Stimulated activated CD4-positive, alpha-beta T cell treated with anti-CD3 and anti-CD28 coated beads, Interleukin-1b, Interleukin-23, amount 100 ng/mL, for 1 hour (primary cell): ENCODE measurements around the gene ROGDI.

Source experiments
- DNase-seq, 2 donors: peaks; one replicate each; pipeline ENCODE4 v3.0.0-alpha.2; 2020; ENCODE audit warnings: low read depth in 2 of 2

Gene ROGDI

GRCh38 chr16:4801962-4802658, at the start of gene ROGDI:
TSS of gene ROGDI (minus strand) at chr16:4802633. CDS start at chr16:4802571, 62 bp downstream.
- DNase-seq = peak; percentile 44 to 48

DNA sequence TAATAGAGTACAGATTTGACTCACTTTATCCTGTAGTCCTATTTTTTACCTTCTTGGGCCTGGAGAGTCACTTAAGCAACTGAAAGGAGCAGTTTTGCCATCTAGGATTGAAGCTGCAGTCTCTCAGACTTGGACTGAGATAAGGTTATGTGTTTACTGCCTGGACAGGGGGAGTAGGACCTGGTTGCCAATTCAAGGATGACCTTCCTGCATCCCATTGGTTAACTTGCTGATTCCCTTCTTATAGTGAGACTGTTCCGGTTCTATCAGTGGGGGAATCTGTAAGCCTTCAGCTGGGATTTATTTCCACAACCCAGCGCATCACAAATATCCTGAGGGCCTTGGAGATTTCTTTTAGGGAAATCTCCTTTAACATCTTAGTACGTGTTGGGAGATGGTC, 47.8 kb upstream of the ROGDI start:
- DNase-seq = no peak

GRCh38 chr16:4847774-4848587, 45.5 kb upstream of the ROGDI start:
- peak in 1 of 2 donors; percentile 3 for DNase-seq

- DNase-seq = peak; percentile 98 to 99
Observed at GRCh38 chr16:4846901-4847773, 44.7 kb upstream of the ROGDI start, which contains the start of the genes GLYR1 and UBN1. TSS of gene GLYR1 (minus strand) at chr16:4847288. CDS start at chr16:4847265, 23 bp downstream. TSS of gene UBN1 (plus strand) at chr16:4847481. CDS start at chr16:4852918, 5,437 bp downstream.

GRCh38 chr16:4846503-4846900, 44.1 kb upstream of the ROGDI start:
- no peak for DNase-seq

- DNase-seq = no peak
Observed at GRCh38 chr16:4840984-4841383, 38.6 kb upstream of the ROGDI start.

GRCh38 chr16:4839942-4840341, 37.5 kb upstream of the ROGDI start:
- DNase-seq = no peak

DNA sequence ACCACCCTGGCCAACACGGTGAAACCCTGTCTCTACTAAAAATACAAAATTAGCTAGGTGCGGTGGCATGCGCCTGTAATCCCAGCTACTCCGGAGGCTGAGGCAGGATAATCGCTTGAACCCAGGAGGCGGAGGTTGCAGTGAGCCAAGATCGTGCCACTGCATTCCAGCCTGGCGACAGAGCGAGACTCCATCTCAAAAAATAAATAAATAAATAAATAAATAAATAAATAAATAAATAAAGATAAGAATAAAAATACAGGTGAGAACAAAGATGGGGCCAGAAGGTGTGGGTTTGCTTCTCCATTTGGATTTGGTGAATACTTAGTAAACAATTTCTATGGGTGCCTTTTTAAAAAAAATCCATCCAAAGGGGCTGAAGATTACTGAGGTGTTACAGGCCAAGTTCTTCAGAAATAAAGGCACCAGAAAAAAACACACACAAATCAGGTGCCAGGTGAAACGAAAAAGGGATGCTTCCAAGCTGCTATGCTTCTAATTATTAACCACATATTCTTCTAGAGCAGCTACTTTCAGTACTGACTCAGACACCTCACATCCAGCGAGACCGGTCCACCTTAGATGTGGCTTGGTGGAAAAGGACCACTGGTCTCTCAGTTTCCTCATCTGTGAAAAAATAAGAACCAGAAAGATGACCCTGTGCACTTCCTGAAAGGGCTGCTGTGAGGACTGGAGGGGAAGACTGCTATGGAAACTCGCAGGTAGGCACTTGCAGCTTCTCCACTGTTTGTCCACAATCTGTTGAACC, 35.5 kb upstream of the ROGDI start:
- DNase-seq = no peak

DNA sequence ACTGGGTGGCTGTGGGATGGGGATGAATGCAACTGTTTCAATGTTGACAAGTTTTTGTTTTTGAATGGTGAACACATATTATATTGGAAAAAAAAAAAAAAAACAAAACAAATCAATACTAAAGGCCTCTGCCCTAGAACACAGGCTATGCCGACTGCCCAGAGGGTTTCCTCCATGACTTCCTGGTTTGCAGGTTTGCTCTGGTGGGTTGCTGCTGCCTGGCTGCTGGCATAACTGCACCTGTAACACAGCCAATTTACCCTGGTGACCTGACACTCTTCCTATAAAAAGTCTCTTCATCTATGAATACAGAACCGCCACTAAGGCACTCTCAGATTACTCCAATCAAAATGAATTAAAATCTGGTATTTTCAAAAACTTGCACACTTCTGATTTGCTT, 34.3 kb upstream of the ROGDI start:
- no peak for DNase-seq

DNA sequence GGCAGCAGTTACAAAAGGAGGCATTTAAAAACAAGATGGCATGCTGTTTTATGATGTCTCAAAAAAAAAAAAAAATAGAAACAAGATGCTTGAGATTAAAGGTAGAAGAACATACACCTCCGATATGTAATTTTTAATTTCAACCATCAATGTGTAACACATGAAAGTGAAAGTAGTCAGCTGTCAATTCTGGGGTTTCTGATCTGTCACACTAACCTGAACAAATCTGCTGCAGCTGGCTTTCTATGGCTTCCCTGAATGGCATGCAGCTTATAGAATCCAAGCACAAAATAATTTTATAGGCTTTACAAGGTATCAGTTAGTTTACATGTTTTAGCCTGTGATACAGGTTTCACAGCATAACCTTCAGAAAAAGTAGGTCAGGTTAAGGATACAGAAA, 31.2 kb upstream of the ROGDI start:
- DNase-seq = no peak

DNA sequence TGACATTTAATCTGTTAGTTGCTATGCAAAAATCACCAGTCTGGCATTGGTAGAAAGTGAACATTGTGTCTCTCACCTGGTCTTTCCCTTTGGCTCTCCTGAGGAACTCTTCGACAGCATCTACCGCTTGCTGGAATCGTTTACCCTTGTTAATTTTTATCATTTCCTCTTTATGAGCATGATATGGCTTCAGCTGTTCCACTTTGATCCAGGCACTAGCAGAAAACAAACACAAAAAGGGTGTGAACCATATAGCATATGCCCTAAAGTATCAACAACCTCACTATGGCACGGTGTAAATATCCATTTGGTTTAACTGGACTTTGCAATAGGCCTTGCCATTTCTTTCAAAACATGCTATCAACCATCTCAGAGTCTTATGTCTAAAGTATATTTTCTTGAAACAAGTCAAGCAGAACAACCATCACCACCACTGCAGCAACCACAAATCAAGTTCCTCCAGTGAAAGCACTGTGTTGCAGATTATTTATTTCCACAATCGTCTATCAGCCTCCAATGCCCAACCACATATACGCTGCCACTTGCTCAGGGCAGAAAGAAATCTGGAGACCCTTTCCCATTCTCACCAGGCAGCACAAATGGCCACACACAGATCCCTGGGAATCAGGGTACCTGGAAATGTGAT, 30.4 kb upstream of the ROGDI start:
- no peak for DNase-seq

DNA sequence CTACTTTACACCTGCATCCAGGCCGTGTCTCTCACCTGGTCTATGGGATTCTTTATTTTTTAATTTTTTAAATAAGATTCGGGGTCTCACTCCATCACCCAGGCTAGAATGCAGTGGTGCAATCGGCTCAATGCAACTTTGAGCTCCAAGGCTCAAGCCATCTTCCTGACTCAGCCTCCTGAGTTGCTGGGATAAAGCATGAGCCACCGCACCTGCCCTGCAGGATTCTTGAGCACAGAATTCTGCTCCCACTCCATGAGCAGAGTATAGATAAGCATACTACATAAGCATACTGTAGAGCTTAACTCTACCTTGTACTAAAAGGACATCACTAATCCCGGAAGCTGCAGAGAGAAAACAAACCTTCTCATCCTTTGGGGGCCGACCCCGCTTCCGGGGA, 29.2 kb upstream of the ROGDI start:
- DNase-seq = no peak

GRCh38 chr16:4830408-4830807, 28.0 kb upstream of the ROGDI start:
- DNase-seq = no peak

DNA sequence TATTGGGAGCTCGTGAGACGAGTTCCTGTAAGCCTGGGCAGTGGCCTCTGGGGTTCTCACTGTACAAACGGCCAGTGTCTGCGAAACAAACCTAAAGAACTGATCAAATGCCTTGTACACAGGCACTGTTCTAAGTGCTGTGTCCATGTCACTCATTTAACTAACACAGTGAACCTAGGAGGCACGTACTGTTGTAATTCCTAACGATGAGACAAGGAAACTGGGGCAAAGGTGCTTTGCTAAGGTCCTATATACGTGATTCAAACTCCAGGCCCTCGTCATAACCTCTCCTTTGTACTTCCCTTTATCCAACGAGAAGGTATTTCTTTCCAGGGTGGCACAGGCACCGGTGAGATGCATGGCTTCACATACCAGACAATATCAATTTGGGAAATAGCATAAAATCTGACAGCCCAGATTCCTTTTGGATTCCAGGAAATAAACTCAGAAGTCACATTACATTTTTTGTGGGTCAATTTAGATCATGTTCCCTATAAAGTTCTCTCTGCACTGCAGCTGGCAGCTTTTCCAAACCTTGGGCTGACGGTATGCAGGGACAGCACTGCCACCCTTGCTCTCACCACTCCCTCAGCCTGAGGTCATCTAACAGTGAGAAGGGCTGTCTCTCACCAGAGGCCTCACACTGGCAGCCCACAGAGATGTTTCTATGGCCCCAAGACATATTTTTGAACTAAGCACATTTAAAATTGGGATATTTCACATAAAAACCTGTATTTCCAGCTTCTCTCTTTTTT, 26.3 kb upstream of the ROGDI start:
- DNase-seq = no peak

GRCh38 chr16:4826980-4827379, 24.5 kb upstream of the ROGDI start:
- no peak for DNase-seq

- DNase-seq = no peak
Observed at GRCh38 chr16:4826526-4826925, 24.1 kb upstream of the ROGDI start.

DNA sequence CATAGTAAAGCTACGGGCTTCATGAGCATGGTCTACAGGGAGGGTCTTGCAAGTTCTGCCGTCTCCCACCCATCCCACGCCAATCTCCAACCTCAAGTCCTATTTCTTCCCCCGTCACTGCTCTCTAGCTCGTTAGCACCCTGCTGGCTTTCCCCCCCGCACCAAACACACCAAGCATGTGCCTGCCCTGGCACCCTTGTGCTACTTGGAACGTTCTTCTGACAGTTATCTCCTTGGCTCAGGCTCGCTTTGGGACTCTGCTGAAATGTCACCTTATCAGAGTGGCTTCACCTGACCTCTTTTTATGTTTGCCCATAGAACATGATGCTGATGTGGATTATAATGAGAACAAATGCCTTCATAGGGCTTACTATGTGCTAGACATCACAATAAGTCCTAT, 22.8 kb upstream of the ROGDI start:
- no peak for DNase-seq

GRCh38 chr16:4820652-4821051, 18.2 kb upstream of the ROGDI start:
- DNase-seq = no peak

- DNase-seq = no peak
Observed at GRCh38 chr16:4814542-4815173, 12.2 kb upstream of the ROGDI start.

GRCh38 chr16:4814046-4814445, 11.6 kb upstream of the ROGDI start:
- no peak for DNase-seq
